HepG2 (cell line): ENCODE results near the gene ATAD1. TPM values are rescaled to one million over a fixed set of nuclear protein-coding genes. Genes with fewer than 3 reads are reported as not detected.

Source experiments
- CHD2 ChIP-seq: IDR thresholded peaks from 2 replicates; pipeline ENCODE4 v1.6.1; 2011; ENCODE audit warnings: low read depth, low read length, improper control_type of control experiment
- GTF2F1 ChIP-seq: fragments of 150-350 bp; IDR thresholded peaks from 2 replicates; pipeline ENCODE4 v1.6.1; 2014; ENCODE audit warnings: low read length
- HDAC6 ChIP-seq: fragments of 200-600 bp; sonication (generic); IDR thresholded peaks from 2 replicates; pipeline ENCODE4 v1.7.0; 2017; ENCODE audit warnings: mild to moderate bottlenecking, antibody characterized with exemption, low read length, low read depth
- HNRNPH1 ChIP-seq: fragments of 200-400 bp; formaldehyde crosslinking; optimal IDR thresholded peaks from 2 replicates; pipeline ENCODE3; 2017; ENCODE audit warnings: mild to moderate bottlenecking, low read depth, low read length
- MEIS2 ChIP-seq: sonication (generic); formaldehyde crosslinking; IDR thresholded peaks from 2 replicates; pipeline ENCODE4 v1.9.0; 2021; ENCODE audit warnings: mild to moderate bottlenecking, missing genetic modification reagents
- MYNN ChIP-seq: sonication (generic); formaldehyde crosslinking; IDR thresholded peaks from 2 replicates; pipeline ENCODE4 v1.4.0; 2020; ENCODE audit warnings: mild to moderate bottlenecking, low read depth, missing genetic modification reagents
- NCOA1 ChIP-seq: sonication (generic); formaldehyde crosslinking; IDR thresholded peaks from 2 replicates; pipeline ENCODE4 v1.9.0; 2021; ENCODE audit warnings: missing genetic modification reagents
- PHF20 ChIP-seq: sonication (generic); formaldehyde crosslinking; IDR thresholded peaks from 2 replicates; pipeline ENCODE4 v1.5.0; 2020; ENCODE audit warnings: mild to moderate bottlenecking, missing genetic modification reagents
- PREB ChIP-seq: sonication (generic); formaldehyde crosslinking; IDR thresholded peaks from 2 replicates; pipeline ENCODE4 v1.4.0; 2020; ENCODE audit warnings: missing genetic modification reagents
- PTBP1 ChIP-seq: fragments of 200-400 bp; formaldehyde crosslinking; IDR thresholded peaks from 2 replicates; pipeline ENCODE4 v1.6.1; 2018; ENCODE audit warnings: low read length, low read depth; ENCODE audit not compliant: poor library complexity, severe bottlenecking
- RELA ChIP-seq: sonication (generic); formaldehyde crosslinking; IDR thresholded peaks from 2 replicates; pipeline ENCODE4 v1.4.0; 2020; ENCODE audit warnings: missing genetic modification reagents
- SAFB2 ChIP-seq: sonication (generic); formaldehyde crosslinking; IDR thresholded peaks from 2 replicates; pipeline ENCODE4 v1.5.1; 2020; ENCODE audit warnings: missing genetic modification reagents, low read depth, mild to moderate bottlenecking, borderline replicate concordance
- TFE3 ChIP-seq: IDR thresholded peaks from 2 replicates; pipeline ENCODE4 v1.6.1; 2016
- TGIF2 ChIP-seq: IDR thresholded peaks from 2 replicates; pipeline ENCODE4 v1.6.1; 2016; ENCODE audit warnings: control low read depth, missing compliant biosample characterization
- ZEB1 ChIP-seq: IDR thresholded peaks from 2 replicates; pipeline ENCODE4 v1.6.1; 2012; ENCODE audit warnings: mild to moderate bottlenecking, low read depth, inconsistent platforms; ENCODE audit not compliant: insufficient replicate concordance
- ZFP36L1 ChIP-seq: sonication (generic); formaldehyde crosslinking; IDR thresholded peaks from 2 replicates; pipeline ENCODE4 v1.8.0; 2022; ENCODE audit warnings: mild to moderate bottlenecking, missing genetic modification reagents, moderate library complexity
- ZFP41 ChIP-seq: sonication (generic); formaldehyde crosslinking; IDR thresholded peaks from 2 replicates; pipeline ENCODE4 v1.4.0; 2020; ENCODE audit warnings: mild to moderate bottlenecking, missing genetic modification reagents, borderline replicate concordance
- ZMAT5 ChIP-seq: sonication (generic); formaldehyde crosslinking; IDR thresholded peaks from 2 replicates; pipeline ENCODE4 v1.5.0; 2020; ENCODE audit warnings: mild to moderate bottlenecking, low read depth, missing genetic modification reagents, borderline replicate concordance
- ZNF143 ChIP-seq: sonication (generic); formaldehyde crosslinking; IDR thresholded peaks from 2 replicates; pipeline ENCODE4 v1.4.0; 2020; ENCODE audit warnings: missing genetic modification reagents
- ZNF232 ChIP-seq: sonication (generic); formaldehyde crosslinking; IDR thresholded peaks from 2 replicates; pipeline ENCODE4 v1.4.0; 2020; ENCODE audit warnings: missing genetic modification reagents, borderline replicate concordance
- ZNF512 ChIP-seq: sonication (generic); formaldehyde crosslinking; IDR thresholded peaks from 2 replicates; pipeline ENCODE4 v1.4.0; 2020; ENCODE audit warnings: mild to moderate bottlenecking, missing genetic modification reagents
- ZNF678 ChIP-seq: sonication (generic); formaldehyde crosslinking; IDR thresholded peaks from 2 replicates; pipeline ENCODE4 v1.4.0; 2020; ENCODE audit warnings: mild to moderate bottlenecking, missing genetic modification reagents
- ZNF7 ChIP-seq: IDR thresholded peaks from 2 replicates; pipeline ENCODE4 v1.6.1; 2016; ENCODE audit warnings: missing biosample characterization, missing genetic modification reagents
- ZNF704 ChIP-seq: sonication (generic); formaldehyde crosslinking; IDR thresholded peaks from 2 replicates; pipeline ENCODE4 v1.8.1; 2023; ENCODE audit warnings: mild to moderate bottlenecking, inconsistent platforms, moderate library complexity, missing genetic modification reagents, borderline replicate concordance
- ZNF790 ChIP-seq: sonication (generic); formaldehyde crosslinking; IDR thresholded peaks from 2 replicates; pipeline ENCODE4 v1.8.0; 2022; ENCODE audit warnings: missing genetic modification reagents, mild to moderate bottlenecking, borderline replicate concordance
- polyA plus RNA-seq, 8 experiments: library from polyadenylated mRNA; depleted of rRNA in 3 of 8; stranded (reverse) in 7 of 8; unstranded in 1 of 8; fragments of >200 nt; fragmentation: Illumina TruSeq in 4 of 8; extraction: Trizol in 4 of 8; gene quantifications; 2 replicates each; pipeline versions ENCODE4 v1.2.1 to v1.2.3, GENCODE V29; 2011 to 2016; ENCODE audit warnings: low read depth in 4 of 8, missing spikeins in 1 of 8, mixed read lengths in 1 of 8; ENCODE audit not compliant: insufficient read depth in 1 of 8
- total RNA-seq, 5 experiments: library from RNA; depleted of rRNA; stranded (reverse); fragments of >200 nt; fragmentation: Illumina TruSeq; extraction: Trizol; gene quantifications; 2 replicates each; pipeline ENCODE4 v1.2.3, GENCODE V29; 2016; ENCODE audit warnings: low read depth in 1 of 5

Gene ATAD1
- total and polyA plus RNA-seq, 2 of the 13 experiments (the other 11 are each of a cell fraction or from before 2014, with no cell fraction given) = 14.9 to 28.2 TPM

GRCh38 chr10:87861953-87862678 lies 44.1 kb upstream of the ATAD1 start (continued):
- TF ChIP-seq ZNF704 (CRISPR knock-in tag) (0 out of 2 replicates have a peak, but pooled peaks have one; percentile 63), SAFB2 (CRISPR knock-in tag) (peak; percentile 66; the same call in 1 of the 2 replicates), GTF2F1 (no peak), ZNF512 (CRISPR knock-in tag) (peak; percentile 72; the same call in 1 of the 2 replicates), PTBP1 (peak; percentile 76), RELA (CRISPR knock-in tag) (peak; percentile 48; the same call in 1 of the 2 replicates), ZNF232 (CRISPR knock-in tag) (peak; percentile 87; the same call in 1 of the 2 replicates), ZNF143 (CRISPR knock-in tag) (peak; percentile 43; the same call in 1 of the 2 replicates), PREB (0 out of 2 replicates have a peak, but pooled peaks have one; percentile 37), PHF20 (CRISPR knock-in tag) (peak; percentile 10; the same call in 1 of the 2 replicates), ZNF7 (CRISPR knock-in tag) (no peak), ZNF678 (CRISPR knock-in tag) (peak; percentile 85), TGIF2 (CRISPR knock-in tag) (no peak; the same call in 1 of the 2 replicates), HDAC6 (no peak), ZFP41 (no peak), TFE3 (CRISPR knock-in tag) (peak; percentile 94), HNRNPH1 (no peak), ZMAT5 (CRISPR knock-in tag) (no peak), CHD2 (peak; percentile 86), NCOA1 (CRISPR knock-in tag) (no peak), MYNN (CRISPR knock-in tag) (peak; percentile 94; the same call in 1 of the 2 replicates), ZEB1 (peak; percentile 22), MEIS2 (CRISPR knock-in tag) (0 out of 2 replicates have a peak, but pooled peaks have one; percentile 35), ZNF790 (CRISPR knock-in tag) (peak; percentile 73; the same call in 1 of the 2 replicates), ZFP36L1 (peak; percentile 89)
